Jurkat, Clone E6-1 (cell line): ENCODE data around the gene CLDN25. TPM values are rescaled to one million over a fixed set of nuclear protein-coding genes. Genes with fewer than 3 reads are reported as not detected.
"Not testable (repeated sequence)": the region's sequence is repeated elsewhere in the genome, so short reads cannot be mapped to it uniquely, and the experiment has no call there.

Experiments used
- DNase-seq: peaks from one replicate; pipeline ENCODE4 v3.0.0-alpha.2; 2011; ENCODE audit warnings: low read depth, low spot score
- H3K4me3 ChIP-seq: 2 replicates; pipeline ENCODE4 v1.5.1; 2011; ENCODE audit warnings: mild to moderate bottlenecking, low read length, control low read depth, moderate library complexity
- polyA plus RNA-seq: library from polyadenylated mRNA; unstranded; fragments of >200 nt; gene quantifications from one replicate; pipeline ENCODE4 v1.2.1, GENCODE V29; 2012; ENCODE audit warnings: missing spikeins; ENCODE audit not compliant: insufficient read length, insufficient read depth

CLDN25 gene
- not detected for polyA plus RNA-seq

- H3K4me3 ChIP-seq: no peak within 1 kb of the TSS
- DNase-seq: no peak
Measured at GRCh38 chr11:113779496-113779895, at the start of gene CLDN25. CLDN25 (plus strand) TSS chr11:113779796; CDS start chr11:113779796, 0 bp downstream.

- DNase-seq: no peak
- no peak overlapping the region for H3K4me3 ChIP-seq
Measured at GRCh38 chr11:113730887-113731726, 48.5 kb upstream of the CLDN25 start.

DNA sequence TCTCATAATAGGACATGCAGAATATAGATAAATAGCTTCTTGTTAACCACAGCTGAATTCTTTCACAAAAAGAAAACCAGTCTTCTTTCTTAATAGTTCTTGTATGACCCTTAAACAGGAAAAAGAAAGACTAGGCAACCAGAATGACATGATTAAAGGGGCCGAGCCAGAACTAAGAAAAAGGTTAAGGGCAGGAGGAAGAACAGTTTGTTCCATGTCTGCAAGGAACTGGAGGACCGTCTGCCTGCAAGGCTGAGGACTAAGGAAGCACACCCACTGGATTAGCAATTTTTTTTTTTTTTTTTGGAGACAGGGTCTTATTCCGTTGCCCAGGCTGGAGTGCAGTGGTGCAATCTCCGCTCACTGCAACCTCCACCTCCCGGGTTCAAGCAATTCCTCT lies 47.5 kb upstream of the CLDN25 start:
- H3K4me3 ChIP-seq: no peak overlapping the region
- no peak for DNase-seq

DNA sequence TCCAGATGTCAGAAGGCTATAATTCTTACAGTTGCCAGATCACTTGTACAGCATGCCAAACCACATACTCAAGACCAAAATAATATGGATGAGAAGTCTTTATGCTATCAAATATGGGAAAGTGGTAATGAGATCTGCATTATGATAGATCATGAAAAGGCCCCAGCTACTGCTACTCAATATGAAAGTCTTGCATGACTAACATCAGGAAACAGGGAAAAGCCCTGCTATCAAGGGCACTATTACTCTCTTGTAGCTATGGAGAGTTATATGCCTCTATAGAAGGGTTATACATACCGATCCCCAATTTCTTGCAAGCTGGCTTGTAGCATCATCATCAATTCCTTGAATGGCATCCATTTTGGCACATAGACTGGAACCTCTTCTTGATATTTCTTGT lies 43.3 kb upstream of the CLDN25 start:
- no peak for DNase-seq
- H3K4me3 ChIP-seq: no peak overlapping the region

- no peak overlapping the region for H3K4me3 ChIP-seq
- DNase-seq: no peak
Measured at GRCh38 chr11:113752932-113753331, 26.7 kb upstream of the CLDN25 start.

DNA sequence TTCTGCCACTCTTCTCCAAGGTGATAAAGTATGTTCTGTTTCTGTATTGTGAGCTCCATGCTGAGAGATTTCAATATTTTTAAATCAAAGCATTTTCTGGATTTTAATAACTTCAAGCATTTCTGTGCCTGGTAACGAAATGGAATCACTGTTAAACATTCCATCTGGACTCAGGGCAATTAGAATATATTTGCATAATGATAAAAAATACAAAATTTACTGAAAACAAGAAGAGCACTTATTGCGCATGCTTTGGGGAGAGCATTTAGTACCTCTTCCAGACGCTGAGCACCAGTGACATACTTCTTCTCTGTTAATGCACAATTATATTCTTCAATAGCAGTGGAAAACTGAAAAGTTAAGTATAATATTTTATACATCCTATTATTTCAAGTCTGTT lies 19.4 kb upstream of the CLDN25 start:
- H3K4me3 ChIP-seq: no peak overlapping the region
- no peak for DNase-seq

DNA sequence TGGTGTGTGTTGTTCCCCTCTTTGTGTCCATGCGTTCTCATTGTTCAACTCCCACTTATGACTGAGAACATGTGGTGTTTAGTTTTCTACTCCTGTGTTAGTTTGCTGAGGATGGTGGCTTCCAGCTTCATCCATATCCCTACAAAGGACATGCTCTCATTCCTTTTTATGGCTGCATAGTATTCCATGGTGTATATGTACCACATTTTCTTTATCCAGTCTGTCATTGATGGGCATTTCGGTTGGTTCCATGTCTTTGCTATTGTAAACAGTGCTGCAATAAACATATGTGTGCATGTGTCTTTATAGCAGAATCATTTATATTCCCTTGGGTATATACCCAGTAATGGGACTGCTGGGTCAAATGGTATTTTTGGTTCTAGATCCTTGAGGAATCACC lies 16.6 kb upstream of the CLDN25 start:
- not testable (repeated sequence) for DNase-seq, H3K4me3 ChIP-seq

- peak; percentile 37 for DNase-seq
- no peak overlapping the region for H3K4me3 ChIP-seq
Measured at GRCh38 chr11:113764527-113765219, 14.9 kb upstream of the CLDN25 start.

DNA sequence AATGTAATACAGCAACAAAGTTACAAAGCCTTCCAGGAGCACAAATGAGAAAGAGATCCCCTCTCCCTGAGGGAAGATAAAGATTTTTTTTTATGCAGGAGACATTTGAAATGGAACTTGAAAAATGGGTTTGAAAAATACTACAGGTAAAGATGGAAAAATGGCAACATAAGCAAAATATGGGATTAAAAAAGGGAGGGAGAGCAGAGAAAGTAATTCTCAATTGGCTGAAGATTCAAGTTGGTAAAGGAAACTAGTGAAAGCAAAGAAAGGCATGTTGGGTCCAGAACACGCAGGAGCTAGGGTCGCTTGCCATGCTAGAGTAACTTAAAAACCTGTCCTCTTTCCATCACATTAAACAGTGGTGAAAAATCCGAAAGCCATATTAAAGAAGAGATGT lies 7.6 kb upstream of the CLDN25 start:
- DNase-seq: no peak
- H3K4me3 ChIP-seq: no peak overlapping the region

- no peak for DNase-seq
- peak overlapping the region; percentile 95 for H3K4me3 ChIP-seq
Measured at GRCh38 chr11:113773092-113773415, 6.5 kb upstream of the CLDN25 start.

GRCh38 chr11:113773416-113774173 lies 6.0 kb upstream of the CLDN25 start, which contains the start of gene ZW10:
ZW10 (minus strand) TSS chr11:113773692; CDS start chr11:113773666, 26 bp downstream.
- DNase-seq: peak; percentile 92
- peak within 1 kb of the TSS; percentile 95 for H3K4me3 ChIP-seq

DNA sequence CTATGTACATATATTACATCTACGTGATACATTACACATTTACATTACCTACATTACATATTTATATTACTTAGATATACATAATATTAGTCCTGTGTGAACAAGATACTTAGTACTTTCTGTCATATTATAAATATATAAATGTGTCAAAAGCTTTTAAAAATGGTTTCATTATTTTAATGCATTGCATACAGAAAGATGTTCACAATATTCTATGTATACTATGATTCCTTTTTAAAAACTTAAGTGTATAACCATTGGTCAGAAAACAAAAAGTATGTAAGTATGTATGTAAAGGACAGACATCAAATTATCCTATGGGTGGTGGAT lies 5.5 kb upstream of the CLDN25 start:
- peak overlapping the region; percentile 95 for H3K4me3 ChIP-seq
- DNase-seq: no peak

GRCh38 chr11:113778111-113778910 lies 1.3 kb upstream of the CLDN25 start:
- no peak for DNase-seq
- no peak overlapping the region for H3K4me3 ChIP-seq

DNA sequence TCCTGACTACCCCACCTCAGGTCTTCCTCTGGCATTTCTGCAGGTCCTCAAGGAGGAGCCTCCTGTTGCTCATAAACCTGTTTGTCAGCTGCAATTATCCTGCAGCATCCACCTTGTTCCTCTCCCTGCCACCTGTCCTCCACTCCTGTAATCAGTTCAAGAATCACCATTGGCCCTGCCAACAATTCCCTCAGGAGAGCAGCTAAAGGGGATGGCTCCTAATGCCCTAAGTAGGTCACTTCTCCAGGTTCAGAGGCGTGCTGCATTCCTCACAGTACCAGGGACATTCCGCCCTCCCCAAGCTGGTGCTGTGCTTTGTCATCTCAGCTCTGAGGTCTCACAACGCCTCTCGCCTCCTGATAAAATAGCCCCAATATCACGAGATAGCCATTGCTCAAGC lies 2.1 kb downstream of the CLDN25 start:
- no peak for DNase-seq
- no peak overlapping the region for H3K4me3 ChIP-seq

- H3K4me3 ChIP-seq: no peak overlapping the region
- DNase-seq: no peak
Measured at GRCh38 chr11:113782134-113782533, 2.5 kb downstream of the CLDN25 start.

GRCh38 chr11:113789016-113789415 lies 9.4 kb downstream of the CLDN25 start:
- not testable (repeated sequence) for H3K4me3 ChIP-seq, DNase-seq

DNA sequence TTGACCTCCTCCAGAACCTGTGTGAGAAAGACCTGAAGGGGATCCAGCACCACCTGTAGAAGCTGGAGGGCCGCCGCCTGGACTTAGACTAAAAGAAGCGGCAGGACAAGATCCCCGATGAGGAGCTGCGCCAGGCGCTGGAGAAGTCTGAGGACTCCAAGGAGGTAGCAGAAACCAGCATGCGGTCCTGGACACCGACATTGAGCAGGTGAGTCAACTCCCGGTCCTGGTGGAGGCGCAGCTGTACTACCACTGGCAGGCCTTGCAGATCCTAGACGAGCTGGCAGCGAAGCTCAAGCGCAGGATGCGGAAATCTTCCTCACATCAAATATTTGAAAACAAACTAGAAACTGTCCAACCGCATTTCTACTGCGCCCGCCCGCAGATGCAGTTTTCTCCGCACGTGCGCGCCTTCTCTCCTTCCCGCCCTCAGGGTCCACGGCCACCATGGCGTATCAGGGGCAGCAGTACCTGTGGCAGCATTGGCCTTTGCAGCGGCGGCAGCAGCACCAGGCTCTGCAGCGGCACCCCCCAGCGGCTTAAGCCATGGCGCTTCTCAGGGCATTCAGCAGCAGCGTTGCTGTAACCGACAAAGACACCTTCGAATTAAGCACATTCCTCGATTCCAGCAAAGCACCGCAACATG lies 10.2 kb downstream of the CLDN25 start:
- no peak for DNase-seq
- H3K4me3 ChIP-seq: no peak overlapping the region

- peak; percentile 28 for DNase-seq
- H3K4me3 ChIP-seq: no peak overlapping the region
Measured at GRCh38 chr11:113796663-113797259, 17.2 kb downstream of the CLDN25 start.
